ENCODE data around the gene ENTHD1.

DNA sequence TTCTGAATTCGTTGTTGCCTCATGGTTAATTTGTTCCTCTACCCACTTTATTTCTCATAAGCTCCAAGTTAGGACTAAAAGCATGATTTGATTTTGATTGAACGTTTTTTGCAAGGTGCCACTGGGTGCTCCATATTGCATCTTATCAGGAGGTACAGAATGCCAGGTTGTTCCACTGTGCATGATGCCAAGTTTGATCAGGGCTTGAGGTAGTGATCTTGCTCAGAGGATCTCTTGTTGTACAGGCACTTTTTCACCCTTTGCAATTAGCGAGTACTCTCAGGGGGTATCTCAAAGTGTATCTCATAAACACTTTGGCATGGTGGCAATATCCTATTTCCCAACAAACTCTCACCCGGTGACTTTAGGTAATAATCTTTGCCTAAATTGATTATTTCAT is 11.3 kb upstream of the ENTHD1 start:
- TF ChIP-seq, protein P1, sequence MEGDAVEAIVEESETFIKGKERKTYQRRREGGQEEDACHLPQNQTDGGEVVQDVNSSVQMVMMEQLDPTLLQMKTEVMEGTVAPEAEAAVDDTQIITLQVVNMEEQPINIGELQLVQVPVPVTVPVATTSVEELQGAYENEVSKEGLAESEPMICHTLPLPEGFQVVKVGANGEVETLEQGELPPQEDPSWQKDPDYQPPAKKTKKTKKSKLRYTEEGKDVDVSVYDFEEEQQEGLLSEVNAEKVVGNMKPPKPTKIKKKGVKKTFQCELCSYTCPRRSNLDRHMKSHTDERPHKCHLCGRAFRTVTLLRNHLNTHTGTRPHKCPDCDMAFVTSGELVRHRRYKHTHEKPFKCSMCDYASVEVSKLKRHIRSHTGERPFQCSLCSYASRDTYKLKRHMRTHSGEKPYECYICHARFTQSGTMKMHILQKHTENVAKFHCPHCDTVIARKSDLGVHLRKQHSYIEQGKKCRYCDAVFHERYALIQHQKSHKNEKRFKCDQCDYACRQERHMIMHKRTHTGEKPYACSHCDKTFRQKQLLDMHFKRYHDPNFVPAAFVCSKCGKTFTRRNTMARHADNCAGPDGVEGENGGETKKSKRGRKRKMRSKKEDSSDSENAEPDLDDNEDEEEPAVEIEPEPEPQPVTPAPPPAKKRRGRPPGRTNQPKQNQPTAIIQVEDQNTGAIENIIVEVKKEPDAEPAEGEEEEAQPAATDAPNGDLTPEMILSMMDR (IDR thresholded peaks at IDR 0.05; ENCODE audit: insufficient read depth, low read length, poor library complexity, severe bottlenecking), result no peak
- TF ChIP-seq EZH2phosphoT487 (conservative IDR thresholded peaks at IDR 0.05; ENCODE audit: low read length), result no peak

All from SU-DHL-6 (cell line).